WTC11 (cell line): ENCODE data around the gene AMDHD2.

ENCODE experiments used
- EMX1 ChIP-seq: fragments of 250-450 bp; sonication (Bioruptor Pico); IDR thresholded peaks from 2 replicates; pipeline ENCODE4 v1.8.0; 2021; ENCODE audit warnings: mild to moderate bottlenecking
- FOXK1 ChIP-seq: sonication (generic); formaldehyde crosslinking; IDR thresholded peaks from 2 replicates; pipeline ENCODE4 v1.8.0; 2022; ENCODE audit warnings: mild to moderate bottlenecking, moderate library complexity, missing genetic modification reagents
- FOXP1 ChIP-seq: sonication (generic); formaldehyde crosslinking; IDR thresholded peaks from 2 replicates; pipeline ENCODE4 v1.8.0; 2022; ENCODE audit warnings: missing genetic modification reagents, mild to moderate bottlenecking, moderate library complexity, borderline replicate concordance
- JUN ChIP-seq: sonication (generic); formaldehyde crosslinking; IDR thresholded peaks from 2 replicates; pipeline ENCODE4 v1.8.0; 2023; ENCODE audit warnings: mild to moderate bottlenecking, missing genetic modification reagents
- TF ChIP-seq, protein P1 (sequence below): sonication (generic); formaldehyde crosslinking; IDR thresholded peaks from 2 replicates; pipeline ENCODE4 v1.8.0; 2022; ENCODE audit warnings: mild to moderate bottlenecking, missing genetic modification reagents
- TF ChIP-seq, protein P2 (sequence below): fragments of 200-600 bp; IDR thresholded peaks from 2 replicates; pipeline ENCODE4 v1.8.0; 2022; ENCODE audit warnings: antibody characterized with exemption
- TF ChIP-seq, protein P3 (sequence below): sonication (generic); formaldehyde crosslinking; IDR thresholded peaks from 2 replicates; pipeline ENCODE4 v1.8.1; 2023; ENCODE audit warnings: mild to moderate bottlenecking, missing genetic modification reagents, moderate library complexity
- TF ChIP-seq, protein P4 (sequence below): sonication (generic); formaldehyde crosslinking; IDR thresholded peaks from 2 replicates; pipeline ENCODE4 v1.8.0; 2022; ENCODE audit warnings: missing genetic modification reagents

DNA sequence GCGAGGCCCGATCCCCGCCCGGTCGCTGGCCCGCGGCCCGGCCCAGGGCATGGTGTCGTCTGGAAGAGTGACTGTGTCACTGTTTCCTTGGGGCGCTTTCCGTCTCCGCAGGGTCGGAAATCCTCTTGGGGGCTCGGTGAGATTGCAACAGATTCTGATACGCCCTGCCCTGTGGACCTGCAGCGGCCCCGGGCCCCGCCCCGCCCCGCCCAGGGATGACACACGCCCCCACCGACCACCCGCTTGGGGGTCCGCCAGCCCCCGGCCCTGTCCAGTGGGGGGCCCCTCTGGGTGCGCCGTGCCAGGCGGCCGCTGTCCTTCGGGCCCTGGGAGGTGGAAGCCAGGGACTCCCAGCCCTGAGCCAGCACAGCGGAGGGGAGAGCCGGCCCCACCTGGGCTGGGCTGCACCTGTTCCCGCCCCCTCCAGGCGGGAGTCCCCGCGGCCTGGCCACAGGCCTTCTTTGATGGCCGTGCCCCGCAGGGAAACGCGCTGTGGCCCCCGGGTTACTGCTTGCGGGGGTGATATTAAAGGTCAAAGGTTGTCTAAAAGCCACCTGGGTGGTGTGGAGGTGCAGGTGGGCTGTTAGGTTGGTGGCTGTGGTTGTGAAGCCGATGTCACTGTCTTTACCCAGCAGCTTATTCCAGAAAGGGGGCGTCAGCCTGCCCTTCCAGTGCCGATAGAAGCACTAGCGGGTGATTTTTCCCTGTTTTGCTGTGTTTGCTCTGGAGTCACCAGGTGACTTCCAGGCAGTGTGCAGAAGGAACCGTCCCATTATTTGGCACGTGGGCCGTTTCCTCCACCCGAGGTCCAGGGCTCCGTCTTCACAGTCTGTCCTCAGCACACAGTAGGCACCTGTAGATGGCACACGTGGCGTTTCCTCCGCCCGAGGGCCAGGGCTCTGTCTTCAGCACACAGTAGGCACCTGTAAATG is 44.5 kb upstream of the AMDHD2 start:
- TF ChIP-seq JUN (CRISPR knock-in tag) (no peak), EMX1 (CRISPR knock-in tag) (no peak), FOXK1 (CRISPR knock-in tag) (no peak), FOXP1 (no peak)
- TF ChIP-seq, protein P1, sequence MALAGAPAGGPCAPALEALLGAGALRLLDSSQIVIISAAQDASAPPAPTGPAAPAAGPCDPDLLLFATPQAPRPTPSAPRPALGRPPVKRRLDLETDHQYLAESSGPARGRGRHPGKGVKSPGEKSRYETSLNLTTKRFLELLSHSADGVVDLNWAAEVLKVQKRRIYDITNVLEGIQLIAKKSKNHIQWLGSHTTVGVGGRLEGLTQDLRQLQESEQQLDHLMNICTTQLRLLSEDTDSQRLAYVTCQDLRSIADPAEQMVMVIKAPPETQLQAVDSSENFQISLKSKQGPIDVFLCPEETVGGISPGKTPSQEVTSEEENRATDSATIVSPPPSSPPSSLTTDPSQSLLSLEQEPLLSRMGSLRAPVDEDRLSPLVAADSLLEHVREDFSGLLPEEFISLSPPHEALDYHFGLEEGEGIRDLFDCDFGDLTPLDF, result no peak
- TF ChIP-seq, protein P2, sequence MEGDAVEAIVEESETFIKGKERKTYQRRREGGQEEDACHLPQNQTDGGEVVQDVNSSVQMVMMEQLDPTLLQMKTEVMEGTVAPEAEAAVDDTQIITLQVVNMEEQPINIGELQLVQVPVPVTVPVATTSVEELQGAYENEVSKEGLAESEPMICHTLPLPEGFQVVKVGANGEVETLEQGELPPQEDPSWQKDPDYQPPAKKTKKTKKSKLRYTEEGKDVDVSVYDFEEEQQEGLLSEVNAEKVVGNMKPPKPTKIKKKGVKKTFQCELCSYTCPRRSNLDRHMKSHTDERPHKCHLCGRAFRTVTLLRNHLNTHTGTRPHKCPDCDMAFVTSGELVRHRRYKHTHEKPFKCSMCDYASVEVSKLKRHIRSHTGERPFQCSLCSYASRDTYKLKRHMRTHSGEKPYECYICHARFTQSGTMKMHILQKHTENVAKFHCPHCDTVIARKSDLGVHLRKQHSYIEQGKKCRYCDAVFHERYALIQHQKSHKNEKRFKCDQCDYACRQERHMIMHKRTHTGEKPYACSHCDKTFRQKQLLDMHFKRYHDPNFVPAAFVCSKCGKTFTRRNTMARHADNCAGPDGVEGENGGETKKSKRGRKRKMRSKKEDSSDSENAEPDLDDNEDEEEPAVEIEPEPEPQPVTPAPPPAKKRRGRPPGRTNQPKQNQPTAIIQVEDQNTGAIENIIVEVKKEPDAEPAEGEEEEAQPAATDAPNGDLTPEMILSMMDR, result no peak
- TF ChIP-seq, protein P3, sequence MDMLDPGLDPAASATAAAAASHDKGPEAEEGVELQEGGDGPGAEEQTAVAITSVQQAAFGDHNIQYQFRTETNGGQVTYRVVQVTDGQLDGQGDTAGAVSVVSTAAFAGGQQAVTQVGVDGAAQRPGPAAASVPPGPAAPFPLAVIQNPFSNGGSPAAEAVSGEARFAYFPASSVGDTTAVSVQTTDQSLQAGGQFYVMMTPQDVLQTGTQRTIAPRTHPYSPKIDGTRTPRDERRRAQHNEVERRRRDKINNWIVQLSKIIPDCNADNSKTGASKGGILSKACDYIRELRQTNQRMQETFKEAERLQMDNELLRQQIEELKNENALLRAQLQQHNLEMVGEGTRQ (CRISPR knock-in tag), result no peak
- TF ChIP-seq, protein P4, sequence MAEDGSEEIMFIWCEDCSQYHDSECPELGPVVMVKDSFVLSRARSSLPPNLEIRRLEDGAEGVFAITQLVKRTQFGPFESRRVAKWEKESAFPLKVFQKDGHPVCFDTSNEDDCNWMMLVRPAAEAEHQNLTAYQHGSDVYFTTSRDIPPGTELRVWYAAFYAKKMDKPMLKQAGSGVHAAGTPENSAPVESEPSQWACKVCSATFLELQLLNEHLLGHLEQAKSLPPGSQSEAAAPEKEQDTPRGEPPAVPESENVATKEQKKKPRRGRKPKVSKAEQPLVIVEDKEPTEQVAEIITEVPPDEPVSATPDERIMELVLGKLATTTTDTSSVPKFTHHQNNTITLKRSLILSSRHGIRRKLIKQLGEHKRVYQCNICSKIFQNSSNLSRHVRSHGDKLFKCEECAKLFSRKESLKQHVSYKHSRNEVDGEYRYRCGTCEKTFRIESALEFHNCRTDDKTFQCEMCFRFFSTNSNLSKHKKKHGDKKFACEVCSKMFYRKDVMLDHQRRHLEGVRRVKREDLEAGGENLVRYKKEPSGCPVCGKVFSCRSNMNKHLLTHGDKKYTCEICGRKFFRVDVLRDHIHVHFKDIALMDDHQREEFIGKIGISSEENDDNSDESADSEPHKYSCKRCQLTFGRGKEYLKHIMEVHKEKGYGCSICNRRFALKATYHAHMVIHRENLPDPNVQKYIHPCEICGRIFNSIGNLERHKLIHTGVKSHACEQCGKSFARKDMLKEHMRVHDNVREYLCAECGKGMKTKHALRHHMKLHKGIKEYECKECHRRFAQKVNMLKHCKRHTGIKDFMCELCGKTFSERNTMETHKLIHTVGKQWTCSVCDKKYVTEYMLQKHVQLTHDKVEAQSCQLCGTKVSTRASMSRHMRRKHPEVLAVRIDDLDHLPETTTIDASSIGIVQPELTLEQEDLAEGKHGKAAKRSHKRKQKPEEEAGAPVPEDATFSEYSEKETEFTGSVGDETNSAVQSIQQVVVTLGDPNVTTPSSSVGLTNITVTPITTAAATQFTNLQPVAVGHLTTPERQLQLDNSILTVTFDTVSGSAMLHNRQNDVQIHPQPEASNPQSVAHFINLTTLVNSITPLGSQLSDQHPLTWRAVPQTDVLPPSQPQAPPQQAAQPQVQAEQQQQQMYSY, result no peak
